ENCODE results near the gene PLCL2.

DNA sequence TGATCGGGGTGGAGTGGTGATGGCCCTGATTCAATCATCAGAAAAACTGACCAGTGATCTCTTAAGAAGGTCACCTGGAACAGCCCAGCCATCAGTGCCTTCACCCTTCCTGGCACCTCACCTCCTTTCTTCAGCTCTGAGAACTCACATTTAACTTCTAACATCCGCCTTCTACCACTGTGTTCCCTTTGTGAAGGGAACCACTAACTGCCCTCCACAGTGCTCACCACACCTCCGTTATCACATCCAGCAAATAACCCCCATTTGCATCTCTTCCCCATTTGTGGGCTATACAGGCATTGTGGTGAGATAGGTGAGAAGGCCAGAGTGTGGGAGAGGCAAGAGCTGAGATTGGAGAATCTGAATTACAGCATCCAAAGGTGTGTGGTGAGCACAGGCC lies 107.4 kb downstream of the PLCL2 start:
- TF ChIP-seq, protein P1, sequence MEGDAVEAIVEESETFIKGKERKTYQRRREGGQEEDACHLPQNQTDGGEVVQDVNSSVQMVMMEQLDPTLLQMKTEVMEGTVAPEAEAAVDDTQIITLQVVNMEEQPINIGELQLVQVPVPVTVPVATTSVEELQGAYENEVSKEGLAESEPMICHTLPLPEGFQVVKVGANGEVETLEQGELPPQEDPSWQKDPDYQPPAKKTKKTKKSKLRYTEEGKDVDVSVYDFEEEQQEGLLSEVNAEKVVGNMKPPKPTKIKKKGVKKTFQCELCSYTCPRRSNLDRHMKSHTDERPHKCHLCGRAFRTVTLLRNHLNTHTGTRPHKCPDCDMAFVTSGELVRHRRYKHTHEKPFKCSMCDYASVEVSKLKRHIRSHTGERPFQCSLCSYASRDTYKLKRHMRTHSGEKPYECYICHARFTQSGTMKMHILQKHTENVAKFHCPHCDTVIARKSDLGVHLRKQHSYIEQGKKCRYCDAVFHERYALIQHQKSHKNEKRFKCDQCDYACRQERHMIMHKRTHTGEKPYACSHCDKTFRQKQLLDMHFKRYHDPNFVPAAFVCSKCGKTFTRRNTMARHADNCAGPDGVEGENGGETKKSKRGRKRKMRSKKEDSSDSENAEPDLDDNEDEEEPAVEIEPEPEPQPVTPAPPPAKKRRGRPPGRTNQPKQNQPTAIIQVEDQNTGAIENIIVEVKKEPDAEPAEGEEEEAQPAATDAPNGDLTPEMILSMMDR (IDR thresholded peaks at IDR 0.05; ENCODE audit: low read depth, low read length, missing input control) = no peak
- TF ChIP-seq JUND (IDR thresholded peaks at IDR 0.05) = no peak
- TF ChIP-seq FOXA1 (IDR thresholded peaks at IDR 0.05) = no peak
- TF ChIP-seq SP1 (IDR thresholded peaks at IDR 0.05) = no peak
